HG03354 (cell line): ENCODE measurements around the gene THUMPD1.
"Not testable (repeated sequence)": the region's sequence is repeated elsewhere in the genome, so short reads cannot be mapped to it uniquely, and the experiment has no call there.

Source experiments
- ATAC-seq: cut with Tn5 transposase; IDR thresholded peaks from one replicate; pipeline ENCODE4 v1.9.1; 2021; ENCODE audit warnings: mild to moderate bottlenecking; ENCODE audit not compliant: unreplicated experiment, poor library complexity, severe bottlenecking

THUMPD1 gene

DNA sequence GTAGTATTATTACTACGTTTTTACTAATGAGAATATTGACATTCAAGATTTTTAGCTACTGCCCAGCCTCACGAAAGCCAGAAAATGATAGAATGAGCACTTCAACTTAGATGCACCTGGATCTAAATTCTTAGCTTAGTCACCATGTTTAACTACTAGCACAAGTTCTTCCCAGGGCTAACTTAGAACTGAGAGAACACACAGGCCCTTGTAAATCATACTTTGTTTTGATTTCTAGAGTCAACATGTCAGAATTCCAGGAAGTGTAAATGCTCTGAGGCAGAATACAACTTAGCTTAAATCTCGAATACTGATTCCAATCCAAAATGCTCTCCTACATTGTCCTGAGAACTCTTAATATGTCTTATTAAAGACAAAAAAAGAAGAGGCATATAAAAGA lies 37.3 kb downstream of the THUMPD1 start:
- no peak for ATAC-seq

DNA sequence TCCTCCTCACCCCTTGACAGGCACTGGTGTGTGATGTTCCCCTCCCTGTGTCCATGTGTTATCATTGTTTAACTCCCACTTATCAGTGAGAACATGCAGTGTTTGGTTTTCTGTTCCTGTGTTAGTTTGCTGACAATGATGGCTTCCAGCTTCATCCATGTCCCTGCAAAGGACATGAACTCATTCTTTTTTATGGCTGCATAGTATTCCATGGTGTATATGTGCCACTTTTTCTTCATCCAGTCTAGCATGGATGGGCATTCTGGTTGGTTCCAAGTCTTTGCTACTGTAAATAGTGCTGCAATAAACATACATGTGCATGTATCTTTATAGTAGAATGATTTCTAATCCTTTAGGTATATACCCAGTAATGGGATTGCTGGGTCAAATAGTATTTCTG lies 39.9 kb downstream of the THUMPD1 start:
- ATAC-seq, result not testable (repeated sequence)

- no peak for ATAC-seq
Measured at GRCh38 chr16:20696618-20697017, 45.0 kb downstream of the THUMPD1 start.

GRCh38 chr16:20695024-20695423 lies 46.6 kb downstream of the THUMPD1 start:
- no peak for ATAC-seq

- ATAC-seq, result not testable (repeated sequence)
Measured at GRCh38 chr16:20694096-20694495, 47.5 kb downstream of the THUMPD1 start.

GRCh38 chr16:20689668-20690067 lies 52.0 kb downstream of the THUMPD1 start:
- no peak for ATAC-seq

- no peak for ATAC-seq
Measured at GRCh38 chr16:20683812-20684211, 57.8 kb downstream of the THUMPD1 start.
